NB4 (cell line): ENCODE measurements around the gene GRIK2.

Experiments used
- DNase-seq: peaks from one replicate; pipeline ENCODE4 v3.0.0; 2010; ENCODE audit warnings: low read depth
- H3K4me3 ChIP-seq: one replicate; pipeline ENCODE4 v1.5.1; 2011; ENCODE audit warnings: mild to moderate bottlenecking, low read depth, low read length, moderate library complexity
- MYC ChIP-seq: IDR thresholded peaks from 2 replicates; pipeline ENCODE4 v1.6.1; 2011; ENCODE audit warnings: low read depth, low read length
- POLR2A ChIP-seq: IDR thresholded peaks from 2 replicates; pipeline ENCODE4 v1.6.1; 2011; ENCODE audit warnings: mild to moderate bottlenecking; ENCODE audit not compliant: insufficient read length; ENCODE audit errors: extremely low read depth
- TF ChIP-seq, protein P1 (sequence below): IDR thresholded peaks from one replicate; pipeline ENCODE4 v1.5.1; 2012; ENCODE audit warnings: low read depth, low read length
- TF ChIP-seq, protein P2 (sequence below): IDR thresholded peaks from 2 replicates; pipeline ENCODE4 v1.6.1; 2011; ENCODE audit warnings: low read depth, low read length

Gene GRIK2

DNA sequence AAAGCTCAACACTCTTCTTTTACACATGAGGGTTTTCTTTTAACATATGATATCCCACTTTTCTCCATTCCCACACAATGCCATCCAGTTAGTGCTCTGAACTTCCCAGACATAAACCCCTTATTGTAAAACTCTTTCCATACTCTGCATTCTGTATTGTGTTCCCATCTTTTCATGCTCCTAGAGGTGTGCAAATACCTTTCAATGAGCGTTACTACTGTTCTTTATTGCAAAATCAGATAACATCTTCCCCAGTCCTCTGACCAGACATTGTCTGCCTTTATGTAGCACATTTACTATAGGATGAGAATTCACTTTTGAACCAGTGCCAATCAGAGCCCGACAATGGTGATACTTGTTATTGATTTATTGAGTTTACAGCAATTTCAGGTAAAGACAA, 296.2 kb downstream of the GRIK2 start:
- no peak for TF ChIP-seq MYC
- no peak for TF ChIP-seq POLR2A
- TF ChIP-seq, protein P1, sequence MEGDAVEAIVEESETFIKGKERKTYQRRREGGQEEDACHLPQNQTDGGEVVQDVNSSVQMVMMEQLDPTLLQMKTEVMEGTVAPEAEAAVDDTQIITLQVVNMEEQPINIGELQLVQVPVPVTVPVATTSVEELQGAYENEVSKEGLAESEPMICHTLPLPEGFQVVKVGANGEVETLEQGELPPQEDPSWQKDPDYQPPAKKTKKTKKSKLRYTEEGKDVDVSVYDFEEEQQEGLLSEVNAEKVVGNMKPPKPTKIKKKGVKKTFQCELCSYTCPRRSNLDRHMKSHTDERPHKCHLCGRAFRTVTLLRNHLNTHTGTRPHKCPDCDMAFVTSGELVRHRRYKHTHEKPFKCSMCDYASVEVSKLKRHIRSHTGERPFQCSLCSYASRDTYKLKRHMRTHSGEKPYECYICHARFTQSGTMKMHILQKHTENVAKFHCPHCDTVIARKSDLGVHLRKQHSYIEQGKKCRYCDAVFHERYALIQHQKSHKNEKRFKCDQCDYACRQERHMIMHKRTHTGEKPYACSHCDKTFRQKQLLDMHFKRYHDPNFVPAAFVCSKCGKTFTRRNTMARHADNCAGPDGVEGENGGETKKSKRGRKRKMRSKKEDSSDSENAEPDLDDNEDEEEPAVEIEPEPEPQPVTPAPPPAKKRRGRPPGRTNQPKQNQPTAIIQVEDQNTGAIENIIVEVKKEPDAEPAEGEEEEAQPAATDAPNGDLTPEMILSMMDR, result no peak
- TF ChIP-seq, protein P2, sequence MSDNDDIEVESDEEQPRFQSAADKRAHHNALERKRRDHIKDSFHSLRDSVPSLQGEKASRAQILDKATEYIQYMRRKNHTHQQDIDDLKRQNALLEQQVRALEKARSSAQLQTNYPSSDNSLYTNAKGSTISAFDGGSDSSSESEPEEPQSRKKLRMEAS, result no peak
- DNase-seq, result no peak
- no peak overlapping the region for H3K4me3 ChIP-seq

DNA sequence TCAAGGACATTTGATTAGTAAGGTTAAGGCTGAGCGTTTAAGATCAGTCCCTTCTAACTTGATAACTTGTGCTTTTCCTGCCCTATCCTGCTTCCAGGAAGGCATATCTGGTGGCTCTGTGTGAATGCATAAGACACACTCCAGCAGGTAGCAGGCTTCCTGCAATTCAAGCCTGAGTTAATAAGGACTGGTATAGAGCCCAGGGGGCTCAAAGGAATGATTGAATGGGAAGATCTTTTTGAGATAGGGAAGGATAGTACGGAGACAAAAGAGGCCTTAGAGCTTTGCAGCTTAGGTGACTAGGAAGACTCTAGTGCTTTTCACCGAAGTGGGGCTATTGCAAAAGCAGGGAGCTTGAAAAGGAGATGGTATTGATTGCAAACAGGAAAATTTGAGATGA, 307.1 kb downstream of the GRIK2 start:
- no peak for DNase-seq
- H3K4me3 ChIP-seq, result no peak overlapping the region
- no peak for TF ChIP-seq POLR2A

DNA sequence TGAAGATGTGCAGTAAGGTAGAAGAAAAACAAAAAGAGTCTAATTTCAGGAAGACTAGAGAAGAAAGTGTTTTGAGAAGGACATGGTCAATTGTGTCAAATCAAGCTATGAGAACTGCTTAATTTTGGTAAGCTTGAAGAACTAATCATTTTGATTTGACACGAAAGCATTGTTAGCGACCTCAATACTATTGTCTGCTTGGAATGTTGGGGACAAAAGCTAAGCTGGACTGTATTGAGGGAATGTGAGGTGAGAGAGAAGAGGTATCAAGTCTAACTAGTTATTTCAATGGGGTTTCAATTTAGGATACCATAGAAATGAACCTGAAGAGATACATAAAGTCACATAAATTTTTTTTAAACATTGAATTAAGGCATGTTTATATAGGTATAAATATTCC, 309.8 kb downstream of the GRIK2 start:
- DNase-seq, result no peak
- TF ChIP-seq POLR2A, result no peak
- TF ChIP-seq, protein P1, result no peak
- TF ChIP-seq MYC, result no peak
- TF ChIP-seq, protein P2, result no peak
- no peak overlapping the region for H3K4me3 ChIP-seq

DNA sequence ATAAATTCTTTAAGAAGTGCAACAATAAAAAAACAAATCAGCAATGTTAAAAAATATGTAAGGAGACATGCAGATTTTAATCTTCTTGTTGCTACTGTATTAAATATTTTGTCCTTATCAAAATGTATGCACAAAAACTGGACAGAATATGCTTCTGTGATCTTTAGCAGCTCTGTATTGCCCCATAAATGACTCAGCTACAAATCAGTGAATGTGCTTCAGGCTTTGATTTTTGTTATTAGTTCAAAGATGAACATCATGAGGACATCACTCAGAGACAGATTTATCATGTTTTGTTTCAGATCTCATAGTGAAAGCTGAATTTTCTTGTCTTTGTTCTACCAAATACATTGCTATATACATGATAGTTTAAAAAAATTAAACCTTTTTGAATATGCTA, 312.4 kb downstream of the GRIK2 start:
- DNase-seq, result no peak
- TF ChIP-seq, protein P1, result no peak
- TF ChIP-seq POLR2A, result no peak
- TF ChIP-seq, protein P2, result no peak
- no peak overlapping the region for H3K4me3 ChIP-seq

DNA sequence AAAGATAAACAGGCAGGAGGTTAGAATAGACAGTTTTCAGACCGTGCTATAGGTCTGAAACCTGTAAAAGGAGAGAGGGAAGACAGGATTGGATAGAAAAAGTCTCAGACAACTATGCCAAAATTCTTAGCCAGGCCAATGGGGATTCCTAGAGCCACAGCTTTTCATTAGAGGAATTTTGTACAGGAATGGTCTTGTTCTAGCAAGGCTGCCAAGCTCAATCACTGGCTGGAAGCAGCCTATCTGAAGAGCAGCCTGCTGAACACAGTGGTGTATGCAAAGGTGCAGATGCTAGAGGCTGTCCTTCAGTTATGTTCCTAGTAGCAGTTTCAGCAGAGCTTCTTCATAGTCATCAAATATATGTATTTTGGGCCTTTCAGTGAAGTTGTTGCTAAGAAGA, 313.1 kb downstream of the GRIK2 start:
- no peak for DNase-seq
- TF ChIP-seq POLR2A (no peak), MYC (no peak)
- TF ChIP-seq, protein P2, result no peak
- TF ChIP-seq, protein P1, result no peak

DNA sequence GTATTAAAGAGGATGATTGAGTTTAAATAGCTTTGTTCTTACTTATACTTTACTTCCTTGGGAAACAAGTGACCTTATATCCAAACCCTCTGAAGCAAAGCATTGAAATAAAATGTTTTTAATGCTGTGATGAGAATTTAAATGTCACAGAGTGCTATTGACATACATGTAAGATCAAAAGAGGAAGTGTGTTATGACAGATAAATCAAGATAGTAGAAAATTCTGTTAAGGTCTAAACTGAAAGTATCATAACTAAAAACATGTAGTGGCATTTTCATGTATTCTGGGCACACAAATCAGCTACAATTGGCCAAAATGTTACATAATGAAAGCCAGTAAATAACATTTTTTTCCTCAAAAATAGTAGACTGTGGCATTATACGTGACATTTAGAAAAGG, 318.0 kb downstream of the GRIK2 start:
- DNase-seq, result no peak
- TF ChIP-seq, protein P2, result no peak
- TF ChIP-seq, protein P1, result no peak
- TF ChIP-seq POLR2A (no peak), MYC (no peak)
- H3K4me3 ChIP-seq, result no peak overlapping the region

More for the DNA sequence above, 313.1 kb downstream of the GRIK2 start:
- H3K4me3 ChIP-seq, result no peak overlapping the region
